HCT116 (cell line): Measurements from ENCODE around the gene CAMK2D. TPM values are rescaled to one million over a fixed set of nuclear protein-coding genes. Genes with fewer than 3 reads are reported as not detected.

ENCODE experiments used
- ATAC-seq: fragments of 200-7000 bp; cut with Tn5 transposase; 2 replicates; pipeline ENCODE4 v1.9.1; 2020; ENCODE audit warnings: mild to moderate bottlenecking, moderate library complexity
- BruUV-seq: library from RNA; stranded (reverse); fragments of 400-500 nt; replicated peaks from 2 replicates; lab custom pipeline; 2021; lab: Mats Ljungman, UMichigan
- CTCF ChIA-PET: fragments of 300-600 bp; sonication (Branson Sonifier 250); formaldehyde crosslinking; loops from one replicate; lab custom pipeline; 2021; ENCODE audit warnings: antibody characterized with exemption; lab: Charles Lee
- POLR2A ChIA-PET: fragments of 300-600, 350-600 bp; sonication (Branson Sonifier 250); formaldehyde crosslinking; loops from one replicate; lab custom pipeline; 2021; ENCODE audit warnings: antibody characterized with exemption; lab: Charles Lee
- RAD21 ChIA-PET, 2 experiments: fragments of 300-600 bp; sonication (Branson Sonifier 250); formaldehyde crosslinking; loops; one replicate each; lab custom pipeline; 2023; ENCODE audit warnings: low total read pairs in 2 of 2; ENCODE audit not compliant: uncharacterized antibody in 2 of 2, unreplicated experiment in 2 of 2, low non-redundant PET in 1 of 2; lab: Charles Lee
- DNase-seq: peaks from one replicate; pipeline ENCODE4 v3.0.0-alpha.2; 2010; ENCODE audit warnings: low read depth, low spot score
- H2AFZ ChIP-seq: fragments of 200-600 bp; shearing (Covaris generic), sonication (generic); 2 replicates; pipeline ENCODE4 v1.6.1; 2017; ENCODE audit warnings: low read depth, mixed run types, mixed read lengths, antibody characterized with exemption, low read length; ENCODE audit not compliant: poor library complexity, severe bottlenecking
- H3K27ac ChIP-seq: 2 replicates; pipeline ENCODE4 v1.5.1; 2012; ENCODE audit warnings: low read depth, low read length
- H3K27me3 ChIP-seq: fragments of 200-600 bp; sonication (generic); 2 replicates; pipeline ENCODE4 v1.6.1; 2016; ENCODE audit warnings: mixed run types, low read length, mixed read lengths; ENCODE audit not compliant: insufficient read depth
- H3K36me3 ChIP-seq, 2 experiments: fragments of 200-500 bp in 1 of 2; fragments of 200-600 bp in 1 of 2; sonication (Bioruptor generic) in 1 of 2; sonication (generic) in 1 of 2; 2 replicates each; pipeline versions ENCODE4 v1.5.1 to v1.6.1; 2014 to 2016; ENCODE audit warnings: low read length in 2 of 2, inconsistent platforms in 1 of 2, mixed read lengths in 1 of 2, mixed run types in 1 of 2; ENCODE audit not compliant: insufficient read depth in 2 of 2, control insufficient read depth in 1 of 2
- H3K4me1 ChIP-seq, 2 experiments: fragments of 200-600 bp in 1 of 2; sonication (generic) in 1 of 2; 2 replicates each; pipeline versions ENCODE4 v1.5.1 to v1.6.1; 2012 to 2017; ENCODE audit warnings: low read length in 2 of 2, inconsistent platforms in 1 of 2, mild to moderate bottlenecking in 1 of 2, mixed read lengths in 1 of 2, mixed run types in 1 of 2, moderate library complexity in 1 of 2; ENCODE audit not compliant: insufficient read depth in 2 of 2, control insufficient read depth in 1 of 2
- H3K4me2 ChIP-seq: fragments of 200-600 bp; sonication (generic); 2 replicates; pipeline ENCODE4 v1.6.1; 2017; ENCODE audit warnings: mixed run types, low read length, mixed read lengths
- H3K4me3 ChIP-seq, 2 experiments: fragments of 200-600 bp in 1 of 2; sonication (generic) in 1 of 2; replicated peaks in 1 of 2; 2 replicates each; pipeline ENCODE4 v1.5.1; 2011 to 2016; ENCODE audit warnings: low read length in 2 of 2, control low read depth in 1 of 2, low read depth in 1 of 2, mild to moderate bottlenecking in 1 of 2, mixed read lengths in 1 of 2, mixed run types in 1 of 2
- H3K79me2 ChIP-seq: fragments of 200-600 bp; sonication (generic); 2 replicates; pipeline ENCODE4 v1.6.1; 2017; ENCODE audit warnings: mild to moderate bottlenecking, mixed run types, low read length, moderate library complexity, mixed read lengths; ENCODE audit not compliant: insufficient read depth
- H3K9ac ChIP-seq: fragments of 200-600 bp; sonication (generic); 2 replicates; pipeline ENCODE4 v1.6.1; 2016; ENCODE audit warnings: low read length, mixed read lengths
- H3K9me2 ChIP-seq: fragments of 200-600 bp; sonication (generic), shearing (Covaris generic); 2 replicates; pipeline ENCODE4 v1.6.1; 2017; ENCODE audit warnings: mixed run types, mild to moderate bottlenecking, moderate library complexity; ENCODE audit not compliant: insufficient read depth
- H3K9me3 ChIP-seq, 2 experiments: fragments of 200-500 bp in 1 of 2; fragments of 200-600 bp in 1 of 2; sonication (Bioruptor generic) in 1 of 2; sonication (generic) in 1 of 2; 2 replicates each; pipeline ENCODE4 v1.6.1; 2014 to 2017; ENCODE audit warnings: low read length in 2 of 2, mixed read lengths in 2 of 2, inconsistent platforms in 1 of 2, low read depth in 1 of 2, mild to moderate bottlenecking in 1 of 2, mixed run types in 1 of 2, moderate library complexity in 1 of 2; ENCODE audit not compliant: control insufficient read depth in 1 of 2, insufficient read depth in 1 of 2
- H4K20me1 ChIP-seq: fragments of 200-600 bp; sonication (generic), shearing (Covaris generic); 2 replicates; pipeline ENCODE4 v1.6.1; 2017; ENCODE audit warnings: mixed run types, mild to moderate bottlenecking, moderate library complexity; ENCODE audit not compliant: insufficient read depth
- CTCF ChIP-seq, 3 experiments: fragments of 200-600 bp in 1 of 3; sonication (generic) in 1 of 3; IDR thresholded peaks in 2 of 3; conservative IDR thresholded peaks in 1 of 3; 2 replicates each; pipeline ENCODE4 v1.5.1; 2012 to 2017; ENCODE audit warnings: low read depth in 2 of 3, low read length in 2 of 3, antibody characterized with exemption in 1 of 3, borderline replicate concordance in 1 of 3, control low read depth in 1 of 3, mild to moderate bottlenecking in 1 of 3, mixed read lengths in 1 of 3, mixed run types in 1 of 3, moderate library complexity in 1 of 3; ENCODE audit not compliant: insufficient read depth in 1 of 3
- EGR1 ChIP-seq: IDR thresholded peaks from 2 replicates; pipeline ENCODE4 v1.6.1; 2012; ENCODE audit warnings: low read depth
- EZH2phosphoT487 ChIP-seq: fragments of 200-600 bp; IDR thresholded peaks from 2 replicates; pipeline ENCODE4 v1.6.1; 2018; ENCODE audit warnings: antibody characterized with exemption, borderline replicate concordance
- MAX ChIP-seq: IDR thresholded peaks from 2 replicates; pipeline ENCODE4 v1.6.1; 2012
- POLR2A ChIP-seq: IDR thresholded peaks from 2 replicates; pipeline ENCODE4 v1.7.0; 2011; ENCODE audit warnings: borderline replicate concordance; ENCODE audit not compliant: insufficient read depth, insufficient read length; ENCODE audit errors: extremely low read depth
- POLR2AphosphoS5 ChIP-seq: IDR thresholded peaks from 2 replicates; pipeline ENCODE4 v1.6.1; 2011; ENCODE audit warnings: mild to moderate bottlenecking, low read depth, low read length, moderate library complexity
- SP1 ChIP-seq: IDR thresholded peaks from 2 replicates; pipeline ENCODE4 v1.6.1; 2012; ENCODE audit warnings: low read depth
- SRF ChIP-seq: IDR thresholded peaks from 2 replicates; pipeline ENCODE4 v1.6.1; 2012; ENCODE audit warnings: low read depth
- ZBTB33 ChIP-seq: IDR thresholded peaks from 2 replicates; pipeline ENCODE4 v1.6.1; 2011; ENCODE audit warnings: mild to moderate bottlenecking, low read length, moderate library complexity; ENCODE audit not compliant: insufficient replicate concordance; ENCODE audit errors: extremely low read depth
- intact Hi-C: fragments of 100-400 bp; cut with micrococcal nuclease; formaldehyde crosslinking; loops from 2 replicates; pipeline ENCODE4 v1.10.0; 2022
- total RNA-seq: library from RNA; stranded (reverse); gene quantifications from one replicate; pipeline ENCODE4 v1.2.1, GENCODE V29; 2021; ENCODE audit not compliant: unreplicated experiment
- TF ChIP-seq, protein P1 (sequence below): IDR thresholded peaks from 2 replicates; pipeline ENCODE4 v1.6.1; 2012
- TF ChIP-seq, protein P2 (sequence below): IDR thresholded peaks from 2 replicates; pipeline ENCODE4 v1.6.1; 2012; ENCODE audit warnings: low read depth

Gene CAMK2D
- total RNA-seq, 1 experiment from 2014 or later: 67.0 TPM

GRCh38 chr4:113548303-113548702 is 213.2 kb downstream of the CAMK2D start:
- intact Hi-C loops: loop anchor here (5.0 to 10.0 kb wide), 3 partner anchors 96 to 836 kb away; no protein-coding TSS in a partner anchor
- no peak for DNase-seq
- Histone ChIP-seq H3K36me3 (0 out of 4 replicates have a peak, but pooled peaks cover 0 to 4% of the 10 kb centered on the region in 2 experiments), H3K27ac (no peak overlapping the region), H3K9me2 (no peaks in the 10 kb centered on the region), H4K20me1 (no peaks in the 10 kb centered on the region), H3K9me3 (no peaks in the 10 kb centered on the region), H2AFZ (no peak overlapping the region), H3K9ac (no peak overlapping the region), H3K4me1 (peaks cover 6 to 13% of the 10 kb centered on the region in 2 experiments; a peak in 3 of 4 replicates), H3K4me3 (no peak overlapping the region), H3K27me3 (no peaks in the 10 kb centered on the region), H3K4me2 (peak overlapping the region; percentile 53; the same call in 1 of the 2 replicates), H3K79me2 (no peaks in the 10 kb centered on the region)
- RAD21 ChIA-PET: interaction anchor here in 1 of 2 experiments (0.8 to 1.2 kb wide), 2 partner anchors 136 to 154 kb away, joined by 3 to 7 read pairs; no protein-coding TSS in a partner anchor
- ATAC-seq: no peak
- TF ChIP-seq, protein P1, sequence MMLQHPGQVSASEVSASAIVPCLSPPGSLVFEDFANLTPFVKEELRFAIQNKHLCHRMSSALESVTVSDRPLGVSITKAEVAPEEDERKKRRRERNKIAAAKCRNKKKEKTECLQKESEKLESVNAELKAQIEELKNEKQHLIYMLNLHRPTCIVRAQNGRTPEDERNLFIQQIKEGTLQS: no peak
- TF ChIP-seq SP1: no peak
- TF ChIP-seq CTCF (IDR thresholded peaks at IDR 0.05 in 2 of 3, conservative IDR thresholded peaks at IDR 0.05 in 1 of 3; ENCODE audit: borderline replicate concordance in 1 of 3, insufficient read depth in 1 of 3, low read depth in 2 of 3, low read length in 2 of 3): no peak
- no peak for TF ChIP-seq EZH2phosphoT487
- TF ChIP-seq SRF: no peak
- TF ChIP-seq MAX: no peak
- no peak for TF ChIP-seq POLR2A
- TF ChIP-seq EGR1: no peak
- TF ChIP-seq, protein P2, sequence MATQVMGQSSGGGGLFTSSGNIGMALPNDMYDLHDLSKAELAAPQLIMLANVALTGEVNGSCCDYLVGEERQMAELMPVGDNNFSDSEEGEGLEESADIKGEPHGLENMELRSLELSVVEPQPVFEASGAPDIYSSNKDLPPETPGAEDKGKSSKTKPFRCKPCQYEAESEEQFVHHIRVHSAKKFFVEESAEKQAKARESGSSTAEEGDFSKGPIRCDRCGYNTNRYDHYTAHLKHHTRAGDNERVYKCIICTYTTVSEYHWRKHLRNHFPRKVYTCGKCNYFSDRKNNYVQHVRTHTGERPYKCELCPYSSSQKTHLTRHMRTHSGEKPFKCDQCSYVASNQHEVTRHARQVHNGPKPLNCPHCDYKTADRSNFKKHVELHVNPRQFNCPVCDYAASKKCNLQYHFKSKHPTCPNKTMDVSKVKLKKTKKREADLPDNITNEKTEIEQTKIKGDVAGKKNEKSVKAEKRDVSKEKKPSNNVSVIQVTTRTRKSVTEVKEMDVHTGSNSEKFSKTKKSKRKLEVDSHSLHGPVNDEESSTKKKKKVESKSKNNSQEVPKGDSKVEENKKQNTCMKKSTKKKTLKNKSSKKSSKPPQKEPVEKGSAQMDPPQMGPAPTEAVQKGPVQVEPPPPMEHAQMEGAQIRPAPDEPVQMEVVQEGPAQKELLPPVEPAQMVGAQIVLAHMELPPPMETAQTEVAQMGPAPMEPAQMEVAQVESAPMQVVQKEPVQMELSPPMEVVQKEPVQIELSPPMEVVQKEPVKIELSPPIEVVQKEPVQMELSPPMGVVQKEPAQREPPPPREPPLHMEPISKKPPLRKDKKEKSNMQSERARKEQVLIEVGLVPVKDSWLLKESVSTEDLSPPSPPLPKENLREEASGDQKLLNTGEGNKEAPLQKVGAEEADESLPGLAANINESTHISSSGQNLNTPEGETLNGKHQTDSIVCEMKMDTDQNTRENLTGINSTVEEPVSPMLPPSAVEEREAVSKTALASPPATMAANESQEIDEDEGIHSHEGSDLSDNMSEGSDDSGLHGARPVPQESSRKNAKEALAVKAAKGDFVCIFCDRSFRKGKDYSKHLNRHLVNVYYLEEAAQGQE: no peak
- TF ChIP-seq POLR2AphosphoS5: no peak
- no peak for TF ChIP-seq ZBTB33
- BruUV-seq: no TSS peak
- CTCF ChIA-PET: interaction anchor here (0.6 to 2.0 kb wide), 21 partner anchors 9 to 213 kb away, joined by 3 to 14 read pairs (median 5); no protein-coding TSS in a partner anchor
- POLR2A ChIA-PET: interaction anchor here (0.8 kb wide), 1 partner anchor 23 kb away, joined by 3 read pairs; no protein-coding TSS in a partner anchor
